ENCODE measurements around the gene PDE1A. TPM values are rescaled to one million over a fixed set of nuclear protein-coding genes. Genes with fewer than 3 reads are reported as not detected.

The PDE1A gene
- total and polyA plus RNA-seq, 4 donors: 0.64 to 5.2 (median 1.7) TPM

- H3K36me3 ChIP-seq (ENCODE audit: control insufficient read depth in 4 of 4, insufficient read depth in 3 of 4, low read depth in 1 of 4, low read length in 3 of 4): no peaks in the 10 kb centered on the region
- no peak overlapping the region for H3K27ac ChIP-seq (ENCODE audit: low read depth in 1 of 2, low read length in 2 of 2)
- H3K4me3 ChIP-seq (ENCODE audit: low read depth in 1 of 3, low read length in 3 of 3): no peak overlapping the region
- H3K27me3 ChIP-seq (ENCODE audit: control insufficient read depth in 4 of 4, insufficient read depth in 4 of 4, low read length in 3 of 4): no peaks in the 10 kb centered on the region
- TF ChIP-seq GABPA (IDR thresholded peaks at IDR 0.05 in 1 of 2, conservative IDR thresholded peaks at IDR 0.05 in 1 of 2) (no peak), JUND (IDR thresholded peaks at IDR 0.05) (no peak), RXRA (IDR thresholded peaks at IDR 0.05) (no peak), SP1 (IDR thresholded peaks at IDR 0.05) (no peak), YY1 (IDR thresholded peaks at IDR 0.05) (no peak), FOXA2 (IDR thresholded peaks at IDR 0.05) (no peak), FOXA1 (IDR thresholded peaks at IDR 0.05) (no peak), MAX (IDR thresholded peaks at IDR 0.05) (no peak), EGR1 (IDR thresholded peaks at IDR 0.05; ENCODE audit: low read depth in 2 of 2) (no peak)
- H3K4me1 ChIP-seq (ENCODE audit: control insufficient read depth in 4 of 4, insufficient read depth in 4 of 4, low read length in 3 of 4): no peaks in the 10 kb centered on the region
- DNase-seq (ENCODE audit: low spot score): no peak
- no peak overlapping the region for H3K9ac ChIP-seq (ENCODE audit: low read depth in 1 of 2, low read length in 2 of 2)
- H3K9me3 ChIP-seq (ENCODE audit: control insufficient read depth in 4 of 4, low read length in 3 of 4): no peaks in the 10 kb centered on the region
- 58% methylated on average over 1 of the region's 1 CpG for WGBS
Measured at GRCh38 chr2:182355815-182356214, 71.0 kb downstream of the PDE1A start.

GRCh38 chr2:182351427-182351826, 75.4 kb downstream of the PDE1A start:
- Histone ChIP-seq H3K27ac (ENCODE audit: low read depth in 1 of 2, low read length in 2 of 2) (no peak overlapping the region), H3K9me3 (ENCODE audit: control insufficient read depth in 4 of 4, low read length in 3 of 4) (no peaks in the 10 kb centered on the region), H3K4me3 (ENCODE audit: low read depth in 1 of 3, low read length in 3 of 3) (no peak overlapping the region), H3K27me3 (ENCODE audit: control insufficient read depth in 4 of 4, insufficient read depth in 4 of 4, low read length in 3 of 4) (no peaks in the 10 kb centered on the region), H3K36me3 (ENCODE audit: control insufficient read depth in 4 of 4, insufficient read depth in 3 of 4, low read depth in 1 of 4, low read length in 3 of 4) (no peaks in the 10 kb centered on the region), H3K4me1 (ENCODE audit: control insufficient read depth in 4 of 4, insufficient read depth in 4 of 4, low read length in 3 of 4) (no peaks in the 10 kb centered on the region), H3K9ac (ENCODE audit: low read depth in 1 of 2, low read length in 2 of 2) (no peak overlapping the region)
- TF ChIP-seq ATF3 (IDR thresholded peaks at IDR 0.05): no peak
- TF ChIP-seq HNF4A (conservative IDR thresholded peaks at IDR 0.05): no peak
- no peak for TF ChIP-seq FOXA1 (IDR thresholded peaks at IDR 0.05)
- TF ChIP-seq FOXA2 (IDR thresholded peaks at IDR 0.05): no peak
- no peak for TF ChIP-seq REST (IDR thresholded peaks at IDR 0.05)
- TF ChIP-seq ZBTB33 (IDR thresholded peaks at IDR 0.05): no peak
- no peak for TF ChIP-seq CTCF (IDR thresholded peaks at IDR 0.05; ENCODE audit: low read depth, low read length, missing input control)
- no peak for TF ChIP-seq NR2F2 (IDR thresholded peaks at IDR 0.05)
- no peak for TF ChIP-seq SP1 (IDR thresholded peaks at IDR 0.05)
- TF ChIP-seq GABPA (IDR thresholded peaks at IDR 0.05 in 1 of 2, conservative IDR thresholded peaks at IDR 0.05 in 1 of 2): no peak
- TF ChIP-seq EGR1 (IDR thresholded peaks at IDR 0.05; ENCODE audit: low read depth in 2 of 2): no peak
- no peak for TF ChIP-seq TAF1 (conservative IDR thresholded peaks at IDR 0.05)
- no peak for TF ChIP-seq HNF4G (IDR thresholded peaks at IDR 0.05)
- TF ChIP-seq RXRA (IDR thresholded peaks at IDR 0.05): no peak
- TF ChIP-seq YY1 (IDR thresholded peaks at IDR 0.05): no peak
- DNase-seq (ENCODE audit: low spot score): no peak
- 80% methylated on average over 4 of the region's 4 CpGs for WGBS
